Smooth muscle cell of the brain vasculature (primary cell): ENCODE results near the gene KRT10.
"Not testable (repeated sequence)": the region's sequence is repeated elsewhere in the genome, so short reads cannot be mapped to it uniquely, and the experiment has no call there.

Experiments
- DNase-seq: peaks from one replicate; pipeline ENCODE4 v3.0.0-alpha.2; 2012; ENCODE audit warnings: low read depth, low spot score

Gene KRT10

DNA sequence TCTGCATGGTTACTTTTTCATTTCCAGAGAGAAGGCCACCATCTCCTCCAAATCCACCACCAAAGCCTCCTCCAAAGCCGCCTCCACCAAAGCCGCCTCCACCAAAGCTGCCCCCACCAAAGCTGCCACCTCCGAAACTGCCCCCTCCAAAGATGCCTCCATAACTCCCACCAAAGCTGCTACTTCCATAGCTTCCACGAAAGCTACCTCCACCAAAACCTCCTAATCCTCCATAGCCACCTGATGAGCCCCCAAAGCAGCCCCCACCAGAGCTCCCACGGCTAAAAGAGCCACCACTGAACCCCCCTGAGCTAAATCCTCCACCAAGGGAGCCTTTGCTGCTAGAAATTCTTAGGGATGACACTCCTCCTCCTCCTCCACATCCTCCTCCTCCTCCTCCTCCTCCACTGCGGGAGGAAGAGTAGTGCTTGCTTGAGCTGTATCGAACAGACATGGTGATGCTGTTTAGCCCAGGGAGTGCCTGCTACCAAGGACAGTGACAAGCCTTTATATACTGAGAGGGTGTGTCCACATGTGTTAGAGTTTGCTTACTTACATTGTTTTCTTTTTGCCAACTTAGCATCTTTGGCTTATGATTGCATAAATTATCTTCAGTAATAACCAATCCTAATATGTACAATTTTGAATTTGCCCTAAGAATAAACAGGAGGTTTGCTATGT is at the start of gene KRT10:
KRT10 (minus strand) TSS at position 483 of the 681 bp plus-strand sequence; CDS start at position 454, 29 bp downstream.
- DNase-seq: no peak

DNA sequence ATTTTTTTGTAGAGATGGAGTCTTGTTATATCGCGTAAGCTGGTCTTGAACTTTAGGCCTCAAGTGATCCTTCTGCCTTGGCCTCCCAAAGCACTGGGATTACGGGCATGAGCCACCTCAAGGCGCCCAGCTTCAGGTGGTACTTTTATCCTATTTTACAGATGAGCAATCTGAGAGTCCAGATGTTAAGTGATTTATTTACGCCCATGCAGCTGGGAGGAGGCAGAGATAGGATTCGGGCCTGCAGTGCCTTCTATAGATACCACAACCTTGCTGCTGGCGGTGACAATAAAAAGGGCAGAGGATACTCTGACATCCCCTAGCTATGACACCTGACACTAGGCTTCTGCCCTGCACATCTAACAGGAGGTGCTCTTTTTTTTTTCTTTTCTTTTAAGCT is 48.9 kb upstream of the KRT10 start:
- DNase-seq: no peak

DNA sequence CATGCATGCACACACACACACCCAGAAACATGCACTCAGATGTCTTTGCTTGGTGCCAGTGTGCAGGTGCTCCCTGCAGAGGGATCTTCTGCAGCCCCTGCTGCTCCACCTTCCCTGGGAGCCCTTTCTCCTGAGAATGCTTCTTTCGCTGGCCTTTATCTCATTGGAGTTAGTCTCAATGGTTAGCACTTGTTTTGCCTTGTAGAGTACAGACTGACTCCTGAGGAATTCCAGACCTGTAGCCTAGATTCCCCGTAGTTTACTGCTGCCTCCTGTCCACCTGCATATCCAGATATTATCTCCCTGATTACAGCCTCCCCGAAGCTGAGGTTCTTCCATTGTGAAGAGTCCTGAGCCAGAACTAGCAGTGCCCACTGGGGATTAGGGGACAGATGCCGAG is 47.7 kb upstream of the KRT10 start:
- DNase-seq: no peak

DNA sequence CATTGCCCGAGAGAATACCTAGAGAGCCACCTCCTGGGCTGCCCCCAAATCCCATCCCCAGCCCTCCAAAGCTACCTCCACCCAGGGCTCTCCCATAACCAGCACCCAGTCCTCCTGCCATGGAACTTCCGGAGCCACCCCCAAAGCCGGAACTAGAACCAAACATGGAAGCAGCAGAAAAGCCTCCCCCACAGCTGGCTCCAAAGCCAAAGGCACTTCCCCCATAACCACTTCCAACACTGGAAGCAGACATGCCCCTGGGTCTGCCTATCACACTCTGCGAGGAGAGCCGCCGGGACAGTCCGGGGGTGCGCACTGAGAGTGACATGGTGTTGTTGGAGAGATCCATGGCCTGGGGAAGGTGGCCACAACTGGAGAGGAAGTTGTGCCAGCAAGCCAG is 44.4 kb upstream of the KRT10 start, which contains the start of gene KRT12:
KRT12 (minus strand) TSS at position 386 of the 400 bp plus-strand sequence; CDS start at position 349, 37 bp downstream.
- no peak for DNase-seq

DNA sequence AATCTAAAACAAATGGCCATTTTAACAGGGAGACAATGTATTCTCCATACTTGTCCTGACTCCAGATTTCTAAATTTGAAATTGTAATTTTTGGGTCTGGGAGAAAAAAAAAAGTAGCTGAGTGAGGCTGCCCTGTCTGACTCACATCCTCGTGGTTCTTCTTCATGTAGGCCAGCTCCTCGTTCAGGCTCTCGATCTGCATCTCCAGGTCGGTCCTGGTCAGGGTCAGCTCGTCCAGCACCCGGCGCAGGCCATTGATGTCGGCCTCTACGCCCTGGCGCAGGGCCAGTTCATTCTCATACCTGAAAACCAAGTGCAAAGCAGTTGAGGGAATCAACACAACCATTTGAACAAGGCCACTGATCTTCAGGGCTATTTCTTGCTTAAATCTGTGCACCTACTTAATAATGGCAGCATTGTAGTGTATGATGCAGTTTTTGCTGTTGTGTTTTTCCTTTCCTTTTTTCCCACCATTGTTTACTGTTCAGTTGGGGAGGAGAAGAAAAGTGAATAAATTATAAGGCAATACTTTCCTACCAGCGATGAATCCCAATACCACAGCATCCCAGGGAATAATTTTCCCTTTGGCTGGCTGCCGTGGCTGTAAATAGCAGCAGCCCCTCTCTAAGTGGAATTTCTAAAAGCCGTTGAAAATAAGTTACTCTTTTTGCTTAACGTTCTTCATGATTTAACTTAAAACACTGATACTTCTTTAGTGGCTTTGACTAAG is 42.4 kb upstream of the KRT10 start:
- DNase-seq: no peak

DNA sequence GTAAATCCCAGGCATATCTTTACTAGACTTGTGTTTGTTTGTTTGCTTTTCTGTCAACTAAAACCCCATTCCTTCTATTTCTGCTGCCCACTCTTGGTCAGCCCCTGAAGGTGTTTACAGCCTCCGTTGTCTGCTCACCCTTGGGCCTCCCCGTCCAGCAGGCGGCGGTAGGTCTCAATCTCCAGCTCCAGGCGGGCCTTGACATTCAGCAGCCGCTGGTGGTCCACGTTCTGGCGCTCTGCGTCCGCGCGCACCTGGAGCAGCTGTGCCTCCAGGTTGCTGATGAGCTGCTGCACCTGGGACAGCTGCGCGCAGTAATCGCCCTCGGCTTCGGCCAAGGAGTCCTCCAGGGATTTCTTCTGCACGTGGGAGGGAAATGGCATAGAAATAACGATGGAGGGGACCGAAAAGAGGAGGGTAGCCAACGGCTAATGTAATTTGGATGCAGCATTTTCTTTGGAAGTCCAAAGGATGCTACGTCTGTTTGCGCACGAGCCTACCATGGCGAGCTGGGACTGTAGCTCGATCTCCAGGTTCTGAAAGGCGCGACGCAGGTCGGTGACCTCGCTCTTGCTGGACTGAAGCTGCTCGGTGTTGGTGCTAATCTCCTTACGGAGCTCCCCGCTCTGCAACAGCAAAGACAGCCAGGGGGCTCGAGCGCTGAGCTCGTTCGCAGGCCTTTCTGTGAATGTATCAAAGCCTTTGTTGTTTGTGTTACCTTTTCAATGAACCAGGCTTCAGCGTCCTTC is 40.7 kb upstream of the KRT10 start:
- no peak for DNase-seq

DNA sequence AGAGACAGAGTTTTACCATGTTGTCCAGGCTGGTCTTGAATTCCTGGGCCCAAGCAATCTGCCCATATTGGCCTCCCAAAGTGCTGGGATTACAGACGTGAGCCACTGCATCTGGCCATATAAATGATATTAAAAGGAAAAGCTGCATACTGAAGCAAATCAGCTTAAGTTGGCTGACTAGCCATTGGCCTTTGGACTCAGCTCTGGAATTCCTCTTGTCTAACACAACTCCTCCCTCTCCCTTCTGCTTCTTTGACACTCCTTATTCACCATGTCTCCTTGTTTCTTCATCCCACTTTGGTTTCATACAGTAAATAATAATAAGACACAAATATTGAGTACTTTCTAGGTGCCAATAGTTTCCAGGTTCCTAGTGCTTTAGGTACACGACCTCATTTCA is 37.1 kb upstream of the KRT10 start:
- no peak for DNase-seq

DNA sequence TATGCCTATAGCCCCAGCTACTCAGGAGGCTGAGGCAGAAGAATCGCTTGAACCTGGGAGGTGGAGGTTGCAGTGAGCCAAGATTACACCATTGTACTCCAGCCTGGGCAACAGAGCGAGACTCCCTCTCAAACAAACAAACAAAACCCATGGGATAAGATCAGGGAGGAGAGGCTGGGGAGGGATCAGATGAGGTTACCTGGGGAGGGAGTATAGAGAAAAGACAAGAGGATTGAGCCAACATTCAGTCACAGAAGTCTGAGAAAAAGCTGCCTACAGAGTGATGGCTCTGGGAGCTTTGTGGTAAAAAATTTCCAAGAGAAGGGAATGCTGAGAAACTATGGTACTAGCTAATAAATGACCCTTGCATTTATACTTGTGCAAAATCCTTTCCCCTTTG is 36.3 kb upstream of the KRT10 start:
- not testable (repeated sequence) for DNase-seq

DNA sequence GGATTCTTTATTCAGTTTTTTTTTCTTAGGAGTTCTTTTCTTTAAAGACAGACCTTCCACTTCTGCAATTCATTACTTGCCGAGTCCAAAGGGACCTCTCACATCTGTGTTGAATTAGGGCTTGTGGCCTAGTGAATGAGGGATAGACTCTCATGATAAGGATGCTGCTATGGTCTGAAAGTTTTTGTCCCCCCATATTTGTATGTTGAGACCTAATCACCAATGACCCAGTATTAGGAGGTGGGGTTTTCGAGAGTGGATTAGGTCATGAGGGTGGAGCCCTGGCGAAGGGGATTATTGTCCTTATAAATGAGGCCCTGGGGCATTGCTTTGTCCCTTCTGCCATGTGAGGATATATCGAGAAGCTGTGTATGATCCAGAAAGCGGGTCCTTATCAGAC is 35.1 kb upstream of the KRT10 start:
- DNase-seq: peak; percentile 12

DNA sequence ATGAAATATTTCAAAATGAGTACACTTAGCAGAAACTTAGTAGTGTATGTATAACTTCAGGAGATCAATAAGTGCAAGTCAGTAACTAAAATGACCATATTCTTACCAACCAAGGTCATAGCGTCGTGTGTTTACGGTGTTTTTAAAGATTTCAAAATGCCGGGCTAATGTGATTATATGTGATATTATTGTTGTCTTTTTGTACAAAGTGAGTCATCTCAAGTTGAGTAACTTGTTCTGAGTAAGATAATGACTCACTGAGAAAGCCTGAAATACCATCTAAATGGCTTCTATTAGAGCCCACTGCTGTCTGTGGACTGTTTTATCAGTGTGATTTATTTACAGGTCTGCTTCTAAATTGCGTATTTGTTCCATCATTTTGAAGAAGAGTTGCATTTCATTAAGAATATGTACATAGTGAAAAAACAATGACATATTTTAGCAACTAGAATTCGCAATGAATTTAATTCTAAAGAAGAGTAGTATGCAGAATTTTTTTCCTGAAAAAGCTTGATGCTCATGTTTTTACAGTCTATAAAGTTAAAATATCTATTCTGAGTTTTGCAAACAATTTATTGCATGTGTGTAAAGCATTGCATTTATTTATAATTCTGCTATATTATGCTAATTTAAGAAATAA is 31.9 kb upstream of the KRT10 start:
- peak; percentile 26 for DNase-seq

DNA sequence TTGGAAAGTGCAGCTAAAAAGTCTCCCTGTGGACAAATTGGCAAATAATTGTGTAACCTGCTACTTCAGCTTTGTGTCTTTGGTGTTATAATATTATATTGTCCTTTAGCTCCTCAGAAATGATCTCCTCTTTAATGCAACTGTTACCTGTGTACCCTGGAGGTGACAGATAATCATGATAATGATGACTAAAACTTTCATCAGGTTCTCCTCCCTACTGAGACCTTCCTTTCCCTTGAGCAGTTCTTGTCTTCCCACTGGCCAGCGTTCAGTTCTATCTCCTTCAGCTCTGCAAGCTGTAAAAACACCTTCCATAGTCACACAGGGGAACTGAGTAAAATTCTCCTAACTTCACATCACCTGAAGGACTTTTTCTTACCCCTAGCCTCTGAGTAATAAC is 29.9 kb upstream of the KRT10 start:
- no peak for DNase-seq

DNA sequence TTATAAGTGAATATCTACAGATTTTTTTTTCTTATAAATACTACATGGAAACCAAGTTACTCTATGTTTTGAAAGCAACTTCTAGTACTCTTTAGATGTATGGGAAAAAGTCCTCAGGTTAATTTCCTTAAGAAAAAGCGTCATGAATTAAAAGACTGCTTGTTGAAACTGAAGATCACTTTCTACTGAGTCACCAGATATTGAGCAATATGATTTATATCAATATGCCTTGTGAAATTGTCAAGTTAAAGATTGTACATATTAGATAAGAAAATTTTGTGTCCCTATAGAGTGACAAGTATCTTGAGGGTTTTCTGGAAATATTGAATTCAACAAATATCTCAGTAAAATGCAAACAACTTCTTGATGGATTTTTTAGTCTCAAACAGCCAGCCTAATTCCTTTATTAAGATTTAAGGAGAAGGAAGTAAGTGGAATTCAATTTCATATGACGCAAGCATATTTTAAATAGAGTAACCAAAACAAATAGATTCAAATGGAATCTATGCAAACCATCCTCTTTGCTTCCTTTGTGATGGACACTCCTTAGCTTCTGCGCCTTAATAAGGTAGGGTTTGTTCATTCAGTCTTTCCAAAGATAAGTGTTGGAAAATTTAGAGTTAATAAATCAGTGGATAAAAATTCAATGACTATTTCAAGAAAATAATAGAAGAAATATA is 28.0 kb upstream of the KRT10 start:
- no peak for DNase-seq

DNA sequence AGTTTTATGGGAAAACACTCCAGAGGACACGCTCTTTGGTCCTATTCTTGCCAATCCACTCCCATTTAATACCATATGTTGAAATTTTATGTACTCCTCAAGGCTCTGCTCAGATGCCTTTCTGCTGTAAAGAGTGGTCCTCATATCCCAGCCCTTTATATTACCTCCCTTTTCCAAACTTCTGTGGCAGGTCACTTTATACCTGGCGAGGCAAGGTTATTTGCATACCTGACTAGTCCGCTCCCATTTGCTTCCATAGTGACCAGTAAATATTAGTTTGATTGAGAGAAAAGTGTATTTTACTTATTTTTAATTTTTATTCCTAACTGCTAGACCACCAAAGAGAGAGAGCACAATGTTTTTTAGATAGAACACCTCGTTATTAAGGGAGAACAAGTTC is 27.3 kb upstream of the KRT10 start:
- DNase-seq: no peak

DNA sequence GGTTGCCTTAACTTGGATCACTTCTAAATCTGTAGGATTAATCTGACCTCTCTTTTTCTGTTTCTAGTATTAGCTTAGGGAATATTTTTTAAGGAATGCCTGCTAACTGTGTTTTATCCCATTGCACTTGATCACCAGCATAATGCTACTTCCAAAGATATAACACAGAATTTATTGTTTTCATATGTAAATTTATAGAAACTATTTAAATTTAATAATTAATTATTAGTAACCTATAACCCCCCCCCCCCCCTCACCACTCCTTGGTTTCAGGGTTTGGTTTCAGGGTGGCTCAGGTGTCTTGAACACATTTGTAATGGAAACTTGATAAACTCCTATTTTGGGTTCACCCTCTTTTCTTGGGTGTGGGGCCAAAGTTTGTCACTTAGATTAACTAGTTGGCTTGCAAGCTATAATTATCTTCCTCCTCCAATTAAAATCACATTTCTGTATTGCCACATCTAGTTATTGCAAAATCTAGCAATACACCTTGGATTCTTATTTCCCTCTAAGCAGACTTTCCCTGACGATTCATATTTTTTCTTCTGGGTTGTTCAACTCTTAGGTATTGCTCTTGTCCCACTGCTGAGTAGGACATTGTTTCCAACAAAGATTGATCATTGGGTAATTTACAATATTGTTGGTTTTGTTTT is 26.3 kb upstream of the KRT10 start:
- no peak for DNase-seq

DNA sequence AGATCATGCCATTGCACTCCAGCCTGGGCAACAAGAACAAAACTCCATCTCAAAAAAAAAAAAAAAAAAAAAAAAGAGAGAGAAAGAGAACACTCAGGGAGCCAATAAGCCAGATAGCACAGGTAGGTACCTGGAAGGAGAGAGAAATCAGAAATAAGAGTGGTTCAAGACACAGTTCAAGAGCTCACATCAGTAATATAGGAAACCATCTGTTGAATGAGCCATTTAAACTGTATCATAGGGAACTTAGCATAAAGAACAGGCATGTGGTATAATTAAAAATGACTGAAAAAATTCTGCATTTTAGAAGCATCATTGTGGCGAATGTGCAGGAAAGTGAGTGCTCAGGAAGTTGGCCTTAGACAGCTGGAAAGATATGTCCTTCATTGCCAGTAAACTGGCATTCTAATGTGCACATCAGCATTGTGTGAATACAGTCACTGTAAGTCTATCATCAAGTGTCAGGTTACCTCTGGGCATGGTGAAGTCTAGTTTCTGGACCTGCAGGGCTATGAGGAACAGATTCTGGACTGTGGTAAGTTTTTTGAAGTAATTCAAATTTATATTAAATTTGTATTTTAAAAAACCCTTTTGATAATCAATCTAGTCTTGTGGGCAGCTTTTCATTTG is 24.2 kb upstream of the KRT10 start:
- no peak for DNase-seq

DNA sequence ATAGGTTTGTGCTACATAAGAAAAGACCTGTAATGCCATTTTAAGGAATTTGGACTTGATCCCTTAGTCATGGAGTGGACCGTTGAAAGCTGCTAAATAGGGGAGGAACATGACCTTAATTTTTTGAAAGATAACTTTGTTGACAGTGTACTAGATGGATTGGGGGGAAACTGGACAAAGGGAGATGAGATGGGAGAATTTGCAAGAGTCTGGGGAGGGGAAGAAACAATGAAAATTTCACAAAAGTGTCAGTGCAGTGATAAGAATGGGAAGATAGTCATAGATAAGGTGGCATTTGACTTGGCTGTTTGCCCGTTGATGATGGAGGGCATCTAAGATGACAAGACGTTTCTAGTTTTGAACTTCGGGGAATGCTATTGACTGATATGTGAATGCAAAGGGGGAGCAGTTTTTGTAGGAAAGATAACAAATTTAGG is 22.3 kb upstream of the KRT10 start:
- no peak for DNase-seq

DNA sequence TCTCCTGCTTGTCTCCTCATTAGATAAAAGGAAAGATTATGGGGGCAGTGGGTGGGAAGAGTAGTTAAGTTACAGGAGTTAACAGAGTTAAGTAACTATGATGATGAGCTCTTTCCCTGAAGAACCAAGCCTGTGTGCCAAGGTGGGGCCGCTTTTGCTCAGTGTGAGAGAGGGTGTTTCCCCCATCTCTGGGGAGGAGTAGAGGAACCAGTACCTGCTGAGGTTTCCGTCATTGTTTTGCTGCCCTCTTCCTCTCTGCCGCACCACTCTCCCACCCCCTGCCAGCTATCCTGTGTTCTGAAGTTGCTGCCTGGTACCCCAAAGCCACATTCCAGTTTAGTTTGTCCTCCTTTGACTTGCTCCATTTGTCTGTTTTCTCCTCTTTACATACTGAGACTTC is 20.8 kb upstream of the KRT10 start:
- no peak for DNase-seq

DNA sequence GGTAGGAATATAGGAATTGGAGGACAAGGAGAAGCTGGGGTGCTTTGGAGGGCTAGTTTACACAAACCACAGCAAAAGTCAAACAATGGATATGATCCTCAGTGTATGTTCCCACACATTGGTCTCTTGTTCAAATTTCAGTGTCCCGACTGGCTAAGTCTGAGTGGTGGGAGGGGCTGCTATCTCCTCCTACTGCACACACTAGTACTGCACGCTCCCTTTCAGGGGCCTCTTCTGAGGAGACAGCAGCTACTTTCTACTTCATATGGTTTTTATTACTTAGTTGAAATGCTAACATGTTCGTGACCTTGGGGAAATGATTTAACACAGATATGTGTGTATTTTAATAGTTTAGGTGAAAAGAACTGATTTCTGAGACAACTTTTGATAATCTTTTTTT is 18.8 kb upstream of the KRT10 start:
- no peak for DNase-seq

DNA sequence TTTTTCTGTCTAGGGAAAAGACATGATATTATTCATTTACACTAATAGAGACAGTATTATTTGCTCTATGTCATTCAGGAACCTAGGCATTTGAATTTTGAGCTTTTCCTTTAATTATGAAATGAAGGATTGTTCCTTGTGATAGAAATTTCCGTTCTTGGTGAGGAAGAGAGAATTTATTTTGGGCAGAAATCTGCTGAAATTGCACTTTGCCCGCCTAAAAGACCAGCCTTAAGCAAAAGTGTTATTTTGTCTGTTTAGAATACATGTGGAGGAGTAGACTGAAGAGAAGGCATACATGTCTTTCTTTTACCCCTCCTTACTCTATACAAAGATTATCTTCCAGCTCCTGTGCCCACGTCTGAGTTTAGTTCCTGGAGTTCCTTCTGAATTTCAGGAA is 16.8 kb upstream of the KRT10 start:
- no peak for DNase-seq

DNA sequence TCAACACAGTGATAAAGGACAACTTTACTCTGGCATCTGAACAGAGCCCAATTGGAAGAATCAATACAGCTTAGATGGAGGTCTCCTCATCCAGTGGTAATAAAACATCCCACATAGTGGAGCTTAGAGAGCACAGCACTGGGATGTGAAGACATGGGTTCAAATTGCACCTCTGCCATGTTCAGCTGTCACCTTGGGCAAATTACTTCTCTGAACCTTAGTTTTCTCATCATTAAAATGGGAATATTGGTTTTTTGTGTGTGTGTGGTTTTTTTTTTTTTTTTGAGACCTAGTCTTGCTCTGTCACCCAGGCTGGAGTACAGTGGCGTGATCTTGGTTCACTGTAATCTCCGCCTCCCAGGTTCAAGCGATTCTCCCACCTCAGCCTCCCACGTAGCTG is 13.6 kb upstream of the KRT10 start:
- DNase-seq: no peak
